Activated CD4-positive, alpha-beta T cell treated with anti-CD3 and anti-CD28 coated beads for 1 hour (primary cell): Measurements from ENCODE around the gene CAST.
"Not testable (repeated sequence)": the region's sequence is repeated elsewhere in the genome, so short reads cannot be mapped to it uniquely, and the experiment has no call there.

ENCODE experiments used
- DNase-seq: peaks from one replicate; pipeline ENCODE4 v3.0.0-alpha.2; 2020

The CAST gene

GRCh38 chr5:96788112-96788749 lies 126.1 kb downstream of the CAST start:
- DNase-seq = no peak

GRCh38 chr5:96789794-96790330 lies 127.7 kb downstream of the CAST start:
- no peak for DNase-seq

GRCh38 chr5:96790961-96791504 lies 128.9 kb downstream of the CAST start:
- DNase-seq = no peak

- DNase-seq = peak; percentile 15
These were observed 132.6 kb downstream of the CAST start for GRCh38 chr5:96794757-96795156.

- no peak for DNase-seq
These were observed 133.4 kb downstream of the CAST start for GRCh38 chr5:96795626-96796025.

- no peak for DNase-seq
These were observed 134.3 kb downstream of the CAST start for GRCh38 chr5:96796434-96796833.

GRCh38 chr5:96801718-96802117 lies 139.5 kb downstream of the CAST start:
- DNase-seq = not testable (repeated sequence)

- DNase-seq = no peak
These were observed 145.0 kb downstream of the CAST start for GRCh38 chr5:96807075-96807654.

GRCh38 chr5:96808541-96808828 lies 146.3 kb downstream of the CAST start:
- DNase-seq = no peak

GRCh38 chr5:96808868-96809558 lies 146.8 kb downstream of the CAST start:
- DNase-seq = no peak

GRCh38 chr5:96809921-96810320 lies 147.7 kb downstream of the CAST start:
- no peak for DNase-seq

GRCh38 chr5:96812851-96813250 lies 150.7 kb downstream of the CAST start:
- DNase-seq = no peak

- DNase-seq = no peak
These were observed 151.9 kb downstream of the CAST start for GRCh38 chr5:96814041-96814440.

- DNase-seq = peak; percentile 22
These were observed 154.3 kb downstream of the CAST start for GRCh38 chr5:96816411-96816939.

GRCh38 chr5:96816991-96817390 lies 154.8 kb downstream of the CAST start:
- DNase-seq = no peak

- no peak for DNase-seq
These were observed 155.3 kb downstream of the CAST start for GRCh38 chr5:96817506-96817905.

GRCh38 chr5:96818125-96818788 lies 156.1 kb downstream of the CAST start:
- no peak for DNase-seq

- no peak for DNase-seq
These were observed 157.6 kb downstream of the CAST start for GRCh38 chr5:96819806-96820205.

GRCh38 chr5:96821260-96821916 lies 159.2 kb downstream of the CAST start:
- DNase-seq = no peak

GRCh38 chr5:96822686-96823459 lies 160.7 kb downstream of the CAST start:
- DNase-seq = no peak

- DNase-seq = no peak
These were observed 161.8 kb downstream of the CAST start for GRCh38 chr5:96823900-96824380.
